Hepatocyte (in vitro differentiated cells): ENCODE data around the gene P4HA1.

Experiments
- CTCF ChIP-seq: fragments of 200-600 bp; sonication (generic); IDR thresholded peaks from 2 replicates; pipeline ENCODE4 v1.5.1; 2016; ENCODE audit warnings: antibody characterized with exemption, mild to moderate bottlenecking; ENCODE audit not compliant: poor library complexity
- EZH2 ChIP-seq: fragments of 200-600 bp; sonication (generic); IDR thresholded peaks from 2 replicates; pipeline ENCODE4 v1.6.1; 2016; ENCODE audit warnings: antibody characterized with exemption, mild to moderate bottlenecking, borderline replicate concordance
- EZH2phosphoT487 ChIP-seq: fragments of 200-600 bp; sonication (generic); IDR thresholded peaks from one replicate; pipeline ENCODE4 v1.6.1; 2018; ENCODE audit warnings: antibody characterized with exemption, mild to moderate bottlenecking, low read depth, moderate library complexity; ENCODE audit not compliant: unreplicated experiment, severe bottlenecking

GRCh38 chr10:73000973-73001372, 95.7 kb downstream of the P4HA1 start:
- TF ChIP-seq EZH2 (no peak), CTCF (no peak), EZH2phosphoT487 (no peak)
